GM08714 (cell line): Measurements from ENCODE around the gene MAST1.
"Not testable (repeated sequence)": the region's sequence is repeated elsewhere in the genome, so short reads cannot be mapped to it uniquely, and the experiment has no call there.

Source experiments
- H3K4me3 ChIP-seq: fragments of 200-500 bp; sonication (Bioruptor generic); 2 replicates; pipeline ENCODE4 v1.5.1; 2014; ENCODE audit warnings: mild to moderate bottlenecking, low read length, inconsistent platforms
- ZNF274 ChIP-seq: IDR thresholded peaks from 2 replicates; pipeline ENCODE4 v1.6.1; 2012; ENCODE audit warnings: mild to moderate bottlenecking, low read depth, low read length

Gene MAST1

DNA sequence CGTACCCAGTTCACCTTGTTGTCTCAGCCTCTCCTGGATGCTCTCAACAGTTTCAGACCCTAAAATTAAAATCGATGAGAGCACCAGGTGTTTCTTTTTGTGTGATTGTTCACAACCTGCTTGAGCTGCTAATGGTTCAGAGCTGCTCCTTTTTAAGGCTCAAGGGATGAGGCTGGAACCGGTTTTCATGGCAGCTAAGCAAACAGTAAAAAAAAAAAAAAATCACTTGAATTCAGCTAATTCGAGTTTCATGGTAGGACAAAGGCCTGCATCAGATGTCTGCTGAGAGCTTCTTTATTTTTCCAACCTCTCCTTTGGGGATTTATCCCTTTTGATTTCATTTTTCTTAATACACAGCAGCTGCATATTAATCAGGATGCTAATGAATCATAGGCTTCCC is 74.3 kb downstream of the MAST1 start:
- no peak for TF ChIP-seq ZNF274
- no peak overlapping the region for H3K4me3 ChIP-seq

DNA sequence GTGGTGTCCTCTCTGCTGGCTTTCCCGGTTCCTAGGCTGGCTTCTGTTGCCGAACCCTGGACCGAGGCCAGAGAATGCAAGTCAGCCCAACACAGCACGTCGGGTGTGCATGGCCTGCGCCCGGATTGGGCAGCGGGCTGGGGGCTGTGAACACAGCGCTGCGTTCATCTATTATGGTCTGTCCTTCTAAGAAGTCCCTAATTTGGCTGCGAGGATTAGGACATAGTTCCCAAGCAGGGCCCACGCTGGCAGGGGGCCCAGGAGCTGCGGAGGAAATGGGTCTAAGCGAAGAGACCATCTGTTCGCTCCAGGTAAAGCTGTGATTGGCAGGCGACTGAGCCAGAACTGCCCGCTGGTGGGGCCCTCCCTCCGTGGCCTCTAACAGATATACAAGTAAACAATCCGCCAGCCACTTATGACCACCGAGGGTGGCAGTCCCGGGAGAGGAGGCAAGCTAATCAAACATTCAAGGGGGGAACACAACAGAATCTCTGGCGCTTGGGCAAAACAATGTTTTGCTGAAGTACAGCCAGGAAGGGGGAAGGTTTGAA is 74.8 kb downstream of the MAST1 start:
- H3K4me3 ChIP-seq: no peak overlapping the region
- no peak for TF ChIP-seq ZNF274

DNA sequence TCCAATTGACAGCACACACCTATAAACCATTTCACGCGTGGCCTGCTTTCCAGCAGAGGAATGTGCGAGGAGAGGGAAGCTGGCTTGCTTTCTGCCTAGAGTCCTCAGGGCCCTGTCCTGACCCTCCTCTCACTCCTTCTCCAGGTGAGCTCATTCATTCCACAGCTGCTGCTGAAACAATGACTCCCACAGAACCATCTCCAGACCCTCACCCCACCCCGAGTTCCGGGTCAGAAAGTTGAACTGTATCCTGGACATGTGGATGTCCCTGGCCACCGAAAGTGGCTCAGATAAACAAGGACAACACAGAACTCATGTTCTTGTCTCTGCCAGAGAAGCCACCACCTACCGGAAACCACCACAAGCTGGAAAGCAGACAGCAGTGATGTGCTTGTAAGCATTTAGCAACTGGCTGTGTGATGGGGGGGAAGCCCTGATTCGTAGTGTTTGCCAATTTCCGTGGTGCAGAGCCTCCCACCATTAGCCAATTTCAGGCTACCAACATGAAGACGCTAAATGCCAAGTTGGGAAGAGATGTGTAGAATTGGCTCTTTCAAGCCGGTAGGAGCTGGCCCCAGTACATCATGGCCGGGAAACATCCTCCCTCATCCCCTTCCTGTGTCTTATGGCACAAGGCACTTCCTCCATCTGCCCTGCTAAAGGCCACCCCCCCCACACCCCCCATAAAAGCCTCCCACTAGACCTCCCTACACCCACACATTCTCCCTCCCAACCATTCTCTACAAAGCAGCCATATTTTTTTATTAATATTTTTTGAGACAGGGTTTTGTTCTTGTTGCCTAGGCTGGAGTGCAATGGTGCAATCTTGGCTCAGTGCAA is 75.8 kb downstream of the MAST1 start:
- H3K4me3 ChIP-seq: no peak overlapping the region; the same call in 1 of the 2 replicates
- TF ChIP-seq ZNF274: no peak

DNA sequence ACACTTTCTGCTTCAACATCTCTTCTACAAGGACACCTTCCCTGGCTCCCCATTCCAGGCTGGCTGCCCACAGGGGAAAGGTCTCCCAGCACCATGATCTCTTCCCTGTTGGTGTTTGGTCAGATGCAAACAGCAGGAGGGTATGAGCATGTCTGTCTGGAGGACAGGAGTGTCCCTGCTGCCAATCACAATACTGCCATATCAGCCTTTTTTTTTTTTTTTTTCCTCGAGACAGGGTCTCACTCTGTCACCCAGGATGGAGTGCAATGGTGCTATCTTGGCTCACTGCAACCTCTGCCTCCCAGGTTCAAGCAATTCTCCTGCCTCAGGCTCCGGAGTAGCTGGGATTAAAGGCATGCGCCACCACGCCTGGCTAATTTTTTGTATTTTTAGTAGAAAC is 77.5 kb downstream of the MAST1 start:
- not testable (repeated sequence) for H3K4me3 ChIP-seq

DNA sequence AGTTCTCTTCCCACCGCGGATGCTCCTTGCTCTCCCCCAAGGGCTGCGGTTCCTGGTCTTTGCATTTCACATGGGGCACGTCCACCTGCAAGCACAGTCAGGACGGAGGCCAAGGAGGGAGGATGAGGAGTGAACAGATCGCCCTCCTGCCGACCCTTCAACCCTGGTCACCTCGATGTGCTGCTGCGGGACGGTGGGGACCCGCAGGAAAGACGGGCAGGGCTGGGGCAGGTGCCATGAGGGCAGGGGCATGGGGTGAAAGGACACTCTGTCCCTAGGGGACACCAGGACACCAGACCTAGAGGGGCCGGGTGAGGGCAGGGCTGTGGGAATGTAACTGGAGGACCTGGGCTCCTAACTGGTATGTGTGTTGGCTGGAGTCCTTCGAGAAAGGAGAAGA is 79.9 kb downstream of the MAST1 start:
- no peak for TF ChIP-seq ZNF274
- H3K4me3 ChIP-seq: no peak overlapping the region

DNA sequence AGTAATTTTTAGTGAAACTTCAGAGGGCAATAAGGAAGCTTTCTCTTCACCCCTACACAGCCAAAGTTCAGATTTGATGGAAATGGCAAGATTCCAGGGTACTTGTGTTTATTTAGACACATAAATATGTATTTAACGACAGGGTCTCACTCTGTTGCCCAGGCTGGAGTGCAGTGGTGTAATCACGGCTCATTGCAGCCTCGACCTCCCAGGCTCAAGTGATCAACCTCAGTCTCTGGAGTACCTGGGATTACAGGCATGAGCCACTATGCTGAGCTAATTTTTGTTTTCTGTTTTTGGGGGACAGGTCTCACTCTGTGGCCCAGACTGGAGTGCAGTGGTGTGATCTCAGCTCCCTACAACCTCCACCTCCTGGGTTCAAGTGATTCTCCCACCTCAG is 82.7 kb downstream of the MAST1 start:
- no peak for TF ChIP-seq ZNF274
- no peak overlapping the region for H3K4me3 ChIP-seq

DNA sequence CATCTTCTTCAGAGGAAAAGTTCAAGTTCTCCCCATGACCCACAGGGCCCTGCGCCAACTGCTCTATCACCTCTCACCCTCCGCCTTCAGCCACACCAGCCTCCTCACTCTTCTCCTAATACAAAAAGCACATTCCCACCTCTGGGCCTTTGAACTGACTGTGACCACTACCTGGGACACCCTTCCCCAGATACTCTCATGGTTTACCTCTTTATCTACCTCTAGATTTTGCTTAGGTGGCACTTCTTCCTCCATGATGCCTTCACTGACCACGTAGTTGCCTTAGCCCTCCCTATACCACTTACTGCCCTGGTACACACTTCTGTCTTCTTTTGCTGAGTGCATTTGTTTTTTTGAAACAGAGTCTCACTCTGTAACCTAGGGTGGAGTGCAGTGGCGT is 84.6 kb downstream of the MAST1 start:
- TF ChIP-seq ZNF274: no peak
- H3K4me3 ChIP-seq: no peak overlapping the region
